SW 1271 (cell line): ENCODE results near the gene SEPTIN7.

Source experiments
- DNase-seq, 2 experiments: peaks; one replicate each; lab custom pipeline; 2025; lab: John Stamatoyannopoulos, UW

The SEPTIN7 gene

GRCh38 chr7:35839860-35840854, 39.3 kb downstream of the SEPTIN7 start:
- peak; percentile 41 to 83 for DNase-seq

- DNase-seq, result no peak
These were observed 46.1 kb downstream of the SEPTIN7 start for GRCh38 chr7:35846816-35847412.

- DNase-seq, result no peak
These were observed 47.9 kb downstream of the SEPTIN7 start for GRCh38 chr7:35848725-35849124.

GRCh38 chr7:35849158-35849831, 48.4 kb downstream of the SEPTIN7 start:
- no peak for DNase-seq

- DNase-seq, result no peak
These were observed 49.1 kb downstream of the SEPTIN7 start for GRCh38 chr7:35849954-35850353.
